Endodermal cell (in vitro differentiated cells): ENCODE results near the gene SLC7A7. TPM values are rescaled to one million over a fixed set of nuclear protein-coding genes. Genes with fewer than 3 reads are reported as not detected.
A peak's percentile ranks its signal among the peaks of the same experiment; 100 is the strongest.

Experiments used
- DNase-seq: peaks from one replicate; pipeline ENCODE4 v3.0.0-alpha.2; 2017
- H3K27ac ChIP-seq: 2 replicates; pipeline ENCODE4 v1.5.1; 2013; ENCODE audit warnings: mild to moderate bottlenecking, low read depth, low read length, moderate library complexity
- H3K27me3 ChIP-seq: 2 replicates; pipeline ENCODE4 v1.6.1; 2013; ENCODE audit warnings: mild to moderate bottlenecking, low read length, moderate library complexity; ENCODE audit not compliant: insufficient read depth, control insufficient read depth, poor library complexity, severe bottlenecking
- H3K36me3 ChIP-seq: 2 replicates; pipeline ENCODE4 v1.7.0; 2013; ENCODE audit warnings: mild to moderate bottlenecking, low read length, moderate library complexity; ENCODE audit not compliant: control insufficient read depth, insufficient read depth
- H3K4me1 ChIP-seq: one replicate; pipeline ENCODE4 v1.7.0; 2013; ENCODE audit warnings: low read length; ENCODE audit not compliant: control insufficient read depth, insufficient read depth
- H3K4me3 ChIP-seq: 2 replicates; pipeline ENCODE4 v1.5.1; 2013; ENCODE audit warnings: mild to moderate bottlenecking, low read length, moderate library complexity
- H3K9ac ChIP-seq: 2 replicates; pipeline ENCODE4 v1.6.1; 2013; ENCODE audit warnings: mild to moderate bottlenecking, low read length, moderate library complexity; ENCODE audit not compliant: poor library complexity, severe bottlenecking; ENCODE audit errors: extremely low read depth
- H3K9me3 ChIP-seq: 2 replicates; pipeline ENCODE4 v1.6.1; 2013; ENCODE audit warnings: mild to moderate bottlenecking, low read length, moderate library complexity; ENCODE audit not compliant: control insufficient read depth
- H3K27ac Mint-ChIP-seq: 2 replicates; pipeline ENCODE4 v1.8.0; 2020; ENCODE audit warnings: mixed read lengths
- H3K27me3 Mint-ChIP-seq: 2 replicates; pipeline ENCODE4 v1.8.0; 2021; ENCODE audit warnings: mild to moderate bottlenecking, mixed read lengths; ENCODE audit not compliant: insufficient read depth
- H3K36me3 Mint-ChIP-seq: 2 replicates; pipeline ENCODE4 v1.8.0; 2020; ENCODE audit warnings: low read depth, mixed read lengths
- H3K4me1 Mint-ChIP-seq: 2 replicates; pipeline ENCODE4 v1.8.0; 2020; ENCODE audit warnings: mixed read lengths
- H3K4me3 Mint-ChIP-seq: 2 replicates; pipeline ENCODE4 v1.8.0; 2020; ENCODE audit warnings: mild to moderate bottlenecking, moderate library complexity, mixed read lengths
- H3K9me3 Mint-ChIP-seq: 2 replicates; pipeline ENCODE4 v1.8.0; 2020; ENCODE audit warnings: mild to moderate bottlenecking, mixed read lengths
- CTCF ChIP-seq: fragments of 200-600 bp; sonication (generic); conservative IDR thresholded peaks from 2 replicates; pipeline ENCODE4 v1.5.0; 2021; ENCODE audit warnings: antibody characterized with exemption, mild to moderate bottlenecking
- WGBS, 2 experiments: methylation state at CpG; one replicate each; pipeline versions ENCODE4 v1.1.5 to v1.1.7; 2013; ENCODE audit warnings: missing lambda C conversion rate in 2 of 2, mixed read lengths in 1 of 2; ENCODE audit not compliant: insufficient coverage in 1 of 2, insufficient read length in 1 of 2; 5-methylcytosine and 5-hydroxymethylcytosine counted together
- total RNA-seq, 2 donors: library from RNA; stranded (reverse); fragmentation: NEBNext Ultra II Directional in 1 of 2; extraction: Animal tissue kit (Norgen Biotek cat#: 25700) in 1 of 2; gene quantifications; 2 replicates in 1 of 2; 3 replicates in 1 of 2; pipeline ENCODE4 v1.2.1, GENCODE V29; 2021

SLC7A7 gene
- total RNA-seq, 2 donors from 2014 or later: 16.7 to 17.0 TPM

- H3K36me3 Mint-ChIP-seq: no peaks in the 10 kb centered on the region
- H3K27ac Mint-ChIP-seq: no peak overlapping the region
- peak overlapping the region; percentile 24 for H3K4me3 Mint-ChIP-seq
- no peaks in the 10 kb centered on the region for H3K9me3 Mint-ChIP-seq
- no peak overlapping the region for H3K27ac ChIP-seq
- no peak for TF ChIP-seq CTCF
- no peak for DNase-seq
- H3K27me3 ChIP-seq: no peaks in the 10 kb centered on the region
- H3K4me1 ChIP-seq: peaks cover 3% of the 10 kb centered on the region
- H3K4me3 ChIP-seq: peak overlapping the region; percentile 73
- H3K9ac ChIP-seq: no peak overlapping the region
- H3K36me3 ChIP-seq: no peaks in the 10 kb centered on the region
- H3K9me3 ChIP-seq: no peaks in the 10 kb centered on the region
- peaks cover 31% of the 10 kb centered on the region for H3K4me1 Mint-ChIP-seq
- WGBS, 2 experiments: 85 to 97% methylated on average over 7 of the region's 7 CpGs
- H3K27me3 Mint-ChIP-seq: no peaks in the 10 kb centered on the region
These were observed 862 bp downstream of the SLC7A7 start for GRCh38 chr14:22814373-22814772.

GRCh38 chr14:22813145-22813544 lies 2.1 kb downstream of the SLC7A7 start:
- H3K4me3 ChIP-seq: no peak overlapping the region

GRCh38 chr14:22812744-22813143 lies 2.5 kb downstream of the SLC7A7 start:
- peak; percentile 68 for TF ChIP-seq CTCF
- no peak overlapping the region for H3K4me3 ChIP-seq
- H3K9me3 Mint-ChIP-seq: no peaks in the 10 kb centered on the region
- H3K27me3 Mint-ChIP-seq: no peaks in the 10 kb centered on the region
- no peaks in the 10 kb centered on the region for H3K36me3 Mint-ChIP-seq
- H3K27ac Mint-ChIP-seq: no peak overlapping the region
- no peak overlapping the region for H3K9ac ChIP-seq
- no peaks in the 10 kb centered on the region for H3K36me3 ChIP-seq
- H3K4me1 Mint-ChIP-seq: peaks cover 22% of the 10 kb centered on the region
- no peaks in the 10 kb centered on the region for H3K27me3 ChIP-seq
- 89 to 100% methylated on average over 1 to 4 of the region's 4 CpGs for WGBS, 2 experiments
- H3K4me3 Mint-ChIP-seq: no peak overlapping the region
- H3K27ac ChIP-seq: no peak overlapping the region
- peak; percentile 78 for DNase-seq
- H3K4me1 ChIP-seq: peaks cover 3% of the 10 kb centered on the region
- no peaks in the 10 kb centered on the region for H3K9me3 ChIP-seq

More at GRCh38 chr14:22813145-22813544, 2.1 kb downstream of the SLC7A7 start:
- Mint-ChIP-seq H3K27me3 (no peaks in the 10 kb centered on the region), H3K9me3 (no peaks in the 10 kb centered on the region), H3K27ac (no peak overlapping the region), H3K36me3 (no peaks in the 10 kb centered on the region), H3K4me1 (peaks cover 24% of the 10 kb centered on the region), H3K4me3 (no peak overlapping the region)
- no peaks in the 10 kb centered on the region for H3K36me3 ChIP-seq
- peaks cover 3% of the 10 kb centered on the region for H3K4me1 ChIP-seq
- no peaks in the 10 kb centered on the region for H3K27me3 ChIP-seq
- WGBS, 2 experiments: 57 to 78% methylated on average over 4 to 9 of the region's 9 CpGs
- H3K9ac ChIP-seq: no peak overlapping the region
- no peak overlapping the region for H3K27ac ChIP-seq
- H3K9me3 ChIP-seq: no peaks in the 10 kb centered on the region
- TF ChIP-seq CTCF: no peak
- no peak for DNase-seq
